Sigmoid colon (tissue), 4 donors: ENCODE results near the gene SMIM14.

Source experiments
- CTCF ChIP-seq, 4 experiments: fragments of 450-650 bp in 3 of 4; fragments of 200-600 bp in 1 of 4; IDR thresholded peaks; one replicate each; pipeline ENCODE4 v1.5.1; 2016 to 2019; ENCODE audit warnings: antibody characterized with exemption in 4 of 4, mild to moderate bottlenecking in 3 of 4, moderate library complexity in 2 of 4
- EP300 ChIP-seq, 4 donors: sonication (generic); formaldehyde crosslinking; IDR thresholded peaks; one replicate each; pipeline ENCODE4 v1.6.1; 2017; ENCODE audit warnings: antibody characterized with exemption in 4 of 4

GRCh38 chr4:39527296-39528060, 111.2 kb downstream of the SMIM14 start, which contains the start of gene UGDH:
- no peak for TF ChIP-seq CTCF (IDR thresholded peaks at IDR 0.05)
- peak in 1 of 4 donors; percentile 9 for TF ChIP-seq EP300 (IDR thresholded peaks at IDR 0.05)
